Caco-2 (cell line): ENCODE results near the gene OTULINL. TPM values are rescaled to one million over a fixed set of nuclear protein-coding genes. Genes with fewer than 3 reads are reported as not detected.
A peak's percentile ranks its signal among the peaks of the same experiment; 100 is the strongest.

Experiments
- BruUV-seq: library from RNA; stranded (reverse); fragments of 400-500 nt; replicated peaks from 2 replicates; lab custom pipeline; 2021; lab: Mats Ljungman, UMichigan
- CTCF ChIA-PET: fragments of 300-600 bp; sonication (Branson Sonifier 250); formaldehyde crosslinking; loops from one replicate; lab custom pipeline; 2022; ENCODE audit warnings: antibody characterized with exemption; lab: Charles Lee
- POLR2A ChIA-PET: fragments of 300-600 bp; sonication (Branson Sonifier 250); formaldehyde crosslinking; loops from one replicate; lab custom pipeline; 2022; ENCODE audit warnings: antibody characterized with exemption; lab: Charles Lee
- DNase-seq, 2 experiments: peaks; one replicate each; pipeline versions ENCODE4 v3.0.0 to v3.0.0-alpha.2; 2020 to 2022
- H3K27me3 ChIP-seq: replicated peaks from 2 replicates; pipeline ENCODE4 v1.6.0; 2011; ENCODE audit warnings: low read length; ENCODE audit not compliant: control insufficient read depth, insufficient read depth
- H3K36me3 ChIP-seq: 2 replicates; pipeline ENCODE4 v1.5.1; 2011; ENCODE audit warnings: low read length; ENCODE audit not compliant: control insufficient read depth, insufficient read depth
- H3K4me1 ChIP-seq: fragments of 250-450 bp; sonication (Bioruptor Pico); 2 replicates; pipeline ENCODE4 v1.5.1; 2020; ENCODE audit warnings: mild to moderate bottlenecking
- H3K4me3 ChIP-seq: 2 replicates; pipeline ENCODE4 v1.5.1; 2011; ENCODE audit warnings: low read depth, mild to moderate bottlenecking, control low read depth, low read length
- H3K9me3 ChIP-seq: fragments of 250-450 bp; sonication (Bioruptor Pico); 2 replicates; pipeline ENCODE4 v1.5.1; 2020; ENCODE audit warnings: mild to moderate bottlenecking, moderate library complexity
- H3K27ac Mint-ChIP-seq: one replicate; pipeline ENCODE4 v1.8.0; 2022; ENCODE audit warnings: mixed read lengths; ENCODE audit not compliant: unreplicated experiment
- H3K27me3 Mint-ChIP-seq: one replicate; pipeline ENCODE4 v1.8.0; 2022; ENCODE audit warnings: mixed read lengths; ENCODE audit not compliant: insufficient read depth, unreplicated experiment
- H3K36me3 Mint-ChIP-seq: one replicate; pipeline ENCODE4 v1.8.0; 2022; ENCODE audit warnings: mild to moderate bottlenecking, mixed read lengths; ENCODE audit not compliant: insufficient read depth, unreplicated experiment
- H3K4me1 Mint-ChIP-seq: one replicate; pipeline ENCODE4 v1.8.0; 2022; ENCODE audit warnings: low read depth, mixed read lengths; ENCODE audit not compliant: unreplicated experiment
- H3K4me3 Mint-ChIP-seq: one replicate; pipeline ENCODE4 v1.8.0; 2022; ENCODE audit warnings: mild to moderate bottlenecking, moderate library complexity, mixed read lengths; ENCODE audit not compliant: unreplicated experiment
- H3K9me3 Mint-ChIP-seq: one replicate; pipeline ENCODE4 v1.8.0; 2022; ENCODE audit warnings: mixed read lengths; ENCODE audit not compliant: unreplicated experiment
- intact Hi-C: fragments of 100-400 bp; cut with micrococcal nuclease; formaldehyde crosslinking; loops from one replicate; pipeline ENCODE4 v1.10.0; 2022; ENCODE audit not compliant: unreplicated experiment
- total RNA-seq: library from RNA; stranded (reverse); gene quantifications from 2 replicates; pipeline ENCODE4 v1.2.3, GENCODE V29; 2022
- TF ChIP-seq, protein P1 (sequence below), 2 experiments: fragments of 200-600 bp in 1 of 2; IDR thresholded peaks; 1 replicate in 1 of 2; 2 replicates in 1 of 2; pipeline versions ENCODE4 v1.5.1 to v1.8.0; 2011 to 2022; ENCODE audit warnings: antibody characterized with exemption in 1 of 2, control low read depth in 1 of 2, inconsistent platforms in 1 of 2, low read depth in 1 of 2, low read length in 1 of 2, mild to moderate bottlenecking in 1 of 2, moderate library complexity in 1 of 2; ENCODE audit not compliant: insufficient read depth in 1 of 2, severe bottlenecking in 1 of 2, unreplicated experiment in 1 of 2

Gene OTULINL
- total RNA-seq, 1 experiment from 2014 or later = 18.3 TPM

DNA sequence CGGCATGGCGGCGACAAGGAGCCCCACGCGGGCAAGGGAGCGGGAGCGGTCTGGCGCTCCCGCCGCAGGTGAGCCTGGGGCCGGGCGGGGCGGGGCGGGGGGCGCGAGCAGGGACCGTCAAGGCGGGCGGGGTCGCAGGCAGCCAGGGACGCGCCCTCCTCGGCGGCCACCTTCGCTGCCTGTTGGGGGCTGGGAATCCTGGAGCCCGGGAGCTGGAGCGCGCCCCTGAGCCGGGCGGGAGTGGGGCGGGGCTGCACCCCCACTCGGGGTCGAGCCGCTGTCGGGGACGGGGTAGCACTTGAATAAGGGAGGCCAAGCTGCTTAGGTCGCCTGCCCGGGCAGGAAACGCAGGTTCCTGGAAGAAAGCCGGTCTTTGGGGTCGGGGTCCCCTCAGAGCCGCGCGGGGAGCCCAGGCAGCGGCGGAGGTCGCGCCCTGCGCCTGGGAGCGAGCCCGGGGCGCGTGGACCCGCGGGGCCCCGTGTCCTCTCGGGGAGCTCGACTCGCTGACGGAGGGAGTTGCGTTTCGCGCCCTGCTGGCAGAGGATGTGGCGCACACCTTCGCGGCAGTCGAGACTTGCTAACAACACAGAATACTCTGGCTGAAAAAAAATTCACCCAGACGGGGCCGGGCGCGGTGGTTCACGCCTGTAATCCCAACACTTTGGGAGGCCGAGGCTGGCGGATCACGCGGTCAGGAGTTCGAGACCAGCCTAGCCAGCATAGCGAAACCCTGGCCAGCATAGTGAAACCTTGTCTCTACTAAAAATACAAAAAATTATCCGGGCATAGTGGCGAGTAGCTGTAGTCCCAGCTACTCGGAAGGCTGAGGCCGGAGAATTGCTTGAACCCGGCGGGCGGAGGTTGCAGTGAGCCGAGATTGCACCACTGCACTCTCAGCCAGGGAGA lies 552 bp downstream of the OTULINL start:
- DNase-seq = peak; percentile 78 to 79
- TF ChIP-seq, protein P1, sequence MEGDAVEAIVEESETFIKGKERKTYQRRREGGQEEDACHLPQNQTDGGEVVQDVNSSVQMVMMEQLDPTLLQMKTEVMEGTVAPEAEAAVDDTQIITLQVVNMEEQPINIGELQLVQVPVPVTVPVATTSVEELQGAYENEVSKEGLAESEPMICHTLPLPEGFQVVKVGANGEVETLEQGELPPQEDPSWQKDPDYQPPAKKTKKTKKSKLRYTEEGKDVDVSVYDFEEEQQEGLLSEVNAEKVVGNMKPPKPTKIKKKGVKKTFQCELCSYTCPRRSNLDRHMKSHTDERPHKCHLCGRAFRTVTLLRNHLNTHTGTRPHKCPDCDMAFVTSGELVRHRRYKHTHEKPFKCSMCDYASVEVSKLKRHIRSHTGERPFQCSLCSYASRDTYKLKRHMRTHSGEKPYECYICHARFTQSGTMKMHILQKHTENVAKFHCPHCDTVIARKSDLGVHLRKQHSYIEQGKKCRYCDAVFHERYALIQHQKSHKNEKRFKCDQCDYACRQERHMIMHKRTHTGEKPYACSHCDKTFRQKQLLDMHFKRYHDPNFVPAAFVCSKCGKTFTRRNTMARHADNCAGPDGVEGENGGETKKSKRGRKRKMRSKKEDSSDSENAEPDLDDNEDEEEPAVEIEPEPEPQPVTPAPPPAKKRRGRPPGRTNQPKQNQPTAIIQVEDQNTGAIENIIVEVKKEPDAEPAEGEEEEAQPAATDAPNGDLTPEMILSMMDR (IDR thresholded peaks at IDR 0.05; ENCODE audit: insufficient read depth in 1 of 2, low read depth in 1 of 2, low read length in 1 of 2, severe bottlenecking in 1 of 2, unreplicated experiment in 1 of 2) = peak; percentile 36 to 51
- H3K27me3 Mint-ChIP-seq = peaks cover 2% of the 10 kb centered on the region

DNA sequence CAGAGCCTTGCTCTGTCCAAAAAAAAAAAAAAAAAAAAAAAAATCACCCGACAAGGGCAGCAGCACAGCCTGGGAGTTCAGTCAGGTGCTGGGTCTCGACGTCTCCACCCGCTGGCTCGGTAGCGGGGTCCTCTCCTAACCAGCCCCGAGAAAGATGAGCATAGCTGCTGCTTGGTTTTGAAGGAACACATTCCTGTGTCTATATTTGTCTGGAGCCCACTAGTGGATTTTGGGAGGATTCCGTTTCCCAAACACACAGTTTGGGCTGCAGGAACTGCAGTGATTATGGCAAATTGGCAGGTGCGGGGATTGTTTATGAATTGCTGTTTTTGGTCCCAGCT lies 1.2 kb downstream of the OTULINL start:
- H3K36me3 Mint-ChIP-seq = no peaks in the 10 kb centered on the region
- intact Hi-C loops = loop anchor here (1.0 to 5.0 kb wide), 2 partner anchors 31 to 70 kb away; no protein-coding TSS in a partner anchor
- TF ChIP-seq, protein P1 (IDR thresholded peaks at IDR 0.05; ENCODE audit: insufficient read depth in 1 of 2, low read depth in 1 of 2, low read length in 1 of 2, severe bottlenecking in 1 of 2, unreplicated experiment in 1 of 2) = peak in 1 of 2 experiments; percentile 0
- H3K27me3 ChIP-seq = no peaks in the 10 kb centered on the region
- ChIA-PET POLR2A (interaction anchor here (1.3 kb wide), 1 partner anchor 32 kb away, joined by 3 read pairs; no protein-coding TSS in a partner anchor), CTCF (interaction anchor here (1.1 to 1.8 kb wide), 3 partner anchors 31 to 126 kb away, joined by 3 to 7 read pairs (median 6); no protein-coding TSS in a partner anchor)
- H3K4me1 Mint-ChIP-seq = peaks cover 6% of the 10 kb centered on the region
- no peaks in the 10 kb centered on the region for H3K36me3 ChIP-seq
- H3K9me3 ChIP-seq = no peaks in the 10 kb centered on the region
- H3K4me3 ChIP-seq = peak overlapping the region; percentile 57
- peak overlapping the region; percentile 48 for H3K27ac Mint-ChIP-seq
- DNase-seq = no peak
- H3K9me3 Mint-ChIP-seq = no peaks in the 10 kb centered on the region
- peaks cover 2% of the 10 kb centered on the region for H3K27me3 Mint-ChIP-seq
- H3K4me3 Mint-ChIP-seq = peak overlapping the region; percentile 73
- peaks cover 9% of the 10 kb centered on the region; the same call in 1 of the 2 replicates for H3K4me1 ChIP-seq
- BruUV-seq = no TSS peak

More for the DNA sequence above, 552 bp downstream of the OTULINL start:
- Mint-ChIP-seq H3K4me3 (peak overlapping the region; percentile 73), H3K9me3 (no peaks in the 10 kb centered on the region), H3K36me3 (no peaks in the 10 kb centered on the region), H3K4me1 (peaks cover 6% of the 10 kb centered on the region), H3K27ac (peak overlapping the region; percentile 48)
- ChIA-PET CTCF (interaction anchor here (0.6 to 1.8 kb wide), 4 partner anchors 31 to 126 kb away, joined by 3 to 7 read pairs (median 4); no protein-coding TSS in a partner anchor), POLR2A (interaction anchor here (1.3 kb wide), 1 partner anchor 31 kb away, joined by 3 read pairs; no protein-coding TSS in a partner anchor)
- Histone ChIP-seq H3K27me3 (no peaks in the 10 kb centered on the region), H3K4me3 (peak overlapping the region; percentile 57), H3K9me3 (no peaks in the 10 kb centered on the region), H3K4me1 (peaks cover 9% of the 10 kb centered on the region; the same call in 1 of the 2 replicates), H3K36me3 (no peaks in the 10 kb centered on the region)
- no TSS peak for BruUV-seq
- intact Hi-C loops = loop anchor here (1.0 to 5.0 kb wide), 2 partner anchors 31 to 70 kb away; no protein-coding TSS in a partner anchor

DNA sequence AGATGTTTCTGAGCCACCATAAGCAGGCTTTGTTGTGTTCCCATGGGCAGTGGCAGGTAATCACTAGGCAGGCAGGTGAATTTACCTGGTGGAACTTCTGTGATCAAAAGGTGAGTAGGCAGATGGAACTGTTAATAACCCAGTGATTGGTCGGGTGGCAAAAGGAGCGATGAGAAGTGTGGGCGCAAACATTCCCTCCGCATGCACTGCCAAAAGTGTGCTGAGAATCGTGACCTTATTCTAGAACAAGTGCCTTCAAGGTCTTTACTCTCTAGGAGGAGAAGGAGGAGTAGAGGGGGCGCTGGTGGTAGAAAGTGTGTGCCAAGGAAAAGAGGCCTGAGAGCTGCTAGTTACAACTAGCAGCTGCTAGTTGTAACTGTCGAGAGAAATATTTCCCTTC lies 3.3 kb downstream of the OTULINL start:
- no peak overlapping the region for H3K27ac Mint-ChIP-seq

More for the DNA sequence above, 3.3 kb downstream of the OTULINL start:
- DNase-seq = no peak
- POLR2A ChIA-PET = no interaction called here
- CTCF ChIA-PET = no interaction called here
- H3K4me3 ChIP-seq = no peak overlapping the region
- no peaks in the 10 kb centered on the region for H3K36me3 Mint-ChIP-seq
- H3K27me3 ChIP-seq = no peaks in the 10 kb centered on the region
- H3K36me3 ChIP-seq = no peaks in the 10 kb centered on the region
- peaks cover 13% of the 10 kb centered on the region for H3K4me1 Mint-ChIP-seq
- no TSS peak for BruUV-seq
- TF ChIP-seq, protein P1 (IDR thresholded peaks at IDR 0.05; ENCODE audit: insufficient read depth in 1 of 2, low read depth in 1 of 2, low read length in 1 of 2, severe bottlenecking in 1 of 2, unreplicated experiment in 1 of 2) = no peak
- H3K4me3 Mint-ChIP-seq = no peak overlapping the region
- H3K4me1 ChIP-seq = peaks cover 9% of the 10 kb centered on the region; the same call in 1 of the 2 replicates
- no peaks in the 10 kb centered on the region for H3K9me3 Mint-ChIP-seq
- no peaks in the 10 kb centered on the region for H3K9me3 ChIP-seq
- H3K27me3 Mint-ChIP-seq = peaks cover 2% of the 10 kb centered on the region
- intact Hi-C loops = loop anchor here (5.0 kb wide), 1 partner anchor 73 kb away; no protein-coding TSS in a partner anchor
